GM19395 (cell line): ENCODE results near the gene ANO3.
"Not testable (repeated sequence)": the region's sequence is repeated elsewhere in the genome, so short reads cannot be mapped to it uniquely, and the experiment has no call there.

Experiments
- ATAC-seq: cut with Tn5 transposase; IDR thresholded peaks from one replicate; pipeline ENCODE4 v1.9.1; 2021; ENCODE audit warnings: mild to moderate bottlenecking, moderate library complexity; ENCODE audit not compliant: unreplicated experiment

The ANO3 gene

DNA sequence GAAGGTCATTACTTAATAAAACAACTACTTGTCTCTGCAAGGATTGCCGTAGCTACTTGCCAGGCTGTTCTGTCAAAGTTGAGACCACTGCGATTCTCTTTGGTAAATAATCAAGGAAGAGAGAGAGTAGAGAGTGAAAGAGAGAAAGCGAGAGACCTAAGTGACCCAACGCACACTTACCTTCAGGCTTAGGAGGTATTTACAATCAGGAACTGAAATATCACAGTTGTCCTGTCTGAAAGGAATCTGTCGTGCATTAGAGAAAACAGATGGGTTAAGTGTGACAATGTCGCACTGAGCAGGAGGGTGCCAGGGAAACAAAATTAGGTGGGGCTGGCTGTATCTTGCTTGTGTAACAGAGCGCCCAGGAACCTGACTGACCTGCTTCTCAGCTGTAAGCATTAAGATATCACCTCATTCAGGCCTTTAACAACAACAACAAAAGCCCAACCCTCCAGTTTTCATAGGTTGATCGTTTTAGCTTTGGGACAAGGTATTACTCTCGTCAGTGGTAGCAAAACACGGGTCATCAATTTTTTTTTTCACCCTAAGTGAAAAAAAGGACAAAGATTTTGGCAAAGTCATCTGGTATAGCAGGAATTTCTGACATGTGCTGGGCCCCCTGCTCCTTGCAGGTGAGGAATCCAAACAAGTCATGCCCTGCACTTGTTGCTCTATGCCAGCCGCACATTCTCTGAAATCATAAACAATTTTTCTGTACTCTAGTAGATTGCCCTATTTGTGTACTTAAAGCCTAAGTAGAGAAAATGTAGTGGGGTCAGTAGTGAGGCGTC lies 240.1 kb downstream of the ANO3 start, which contains the start of gene MUC15:
Gene MUC15, minus strand, starts transcription at position 403 of the 794 bp plus-strand sequence. CDS start 5,169 bp downstream, outside the sequence.
- ATAC-seq: no peak

GRCh38 chr11:26572770-26573402 lies 241.0 kb downstream of the ANO3 start:
- ATAC-seq: no peak

- no peak for ATAC-seq
Measured at GRCh38 chr11:26573896-26574295, 242.0 kb downstream of the ANO3 start.

DNA sequence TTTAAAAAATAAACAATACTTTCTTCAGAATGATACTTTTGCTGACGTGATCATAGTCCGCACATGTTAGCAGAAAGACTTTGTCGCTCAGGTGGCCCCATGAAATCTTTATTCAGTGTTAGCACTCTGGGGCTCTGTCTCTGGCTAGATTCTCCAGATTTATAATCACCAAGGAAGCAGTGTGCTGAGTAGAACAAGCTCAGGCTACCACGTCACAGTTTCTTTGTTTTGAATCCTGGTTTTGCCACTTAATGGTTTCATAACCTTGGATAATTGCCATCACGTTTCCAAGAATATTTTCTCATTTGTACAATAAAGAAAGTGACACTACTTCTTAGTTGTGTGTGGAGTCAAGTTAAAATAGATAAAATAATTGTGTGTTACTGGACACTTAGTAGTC lies 244.0 kb downstream of the ANO3 start:
- ATAC-seq: no peak

GRCh38 chr11:26578998-26579661 lies 247.2 kb downstream of the ANO3 start:
- no peak for ATAC-seq

GRCh38 chr11:26579683-26580082 lies 247.8 kb downstream of the ANO3 start:
- no peak for ATAC-seq

DNA sequence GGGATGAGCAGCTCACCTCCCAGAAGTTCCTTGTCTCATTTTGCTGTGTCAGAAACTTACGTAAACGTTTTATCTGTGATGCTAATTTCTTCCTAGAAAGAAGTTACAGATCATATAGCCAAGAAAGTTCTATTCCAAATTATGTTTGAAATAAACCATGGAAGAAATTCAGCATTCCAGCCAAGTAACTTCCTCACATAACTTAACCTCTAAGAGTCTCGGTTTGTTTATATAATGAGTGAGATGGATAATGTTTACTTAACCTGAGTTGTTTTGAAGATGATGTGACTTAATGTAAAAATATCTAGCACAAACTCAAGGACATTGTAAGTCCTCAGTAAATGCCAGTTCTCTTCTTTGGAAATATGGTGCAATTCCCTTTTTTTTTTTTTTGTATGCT lies 249.0 kb downstream of the ANO3 start:
- ATAC-seq: no peak

DNA sequence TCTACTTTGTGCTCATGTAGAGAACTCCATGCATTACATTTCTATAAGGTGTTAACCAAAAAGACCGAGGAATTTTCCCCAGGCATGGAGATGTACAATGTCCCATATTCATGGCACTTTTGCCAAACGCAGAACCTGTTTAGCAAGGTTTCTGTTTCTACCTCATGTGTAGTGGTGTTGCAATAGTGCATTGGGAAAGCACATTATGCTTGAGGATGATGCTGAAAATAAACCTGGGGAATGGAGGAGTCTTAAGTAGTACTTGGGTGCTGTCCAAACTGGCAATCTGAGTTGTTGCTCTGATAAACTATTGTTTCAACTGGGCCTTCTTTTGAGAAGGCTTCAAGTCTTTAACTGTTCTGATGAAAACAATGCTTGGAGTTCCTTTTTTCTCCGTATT lies 251.6 kb downstream of the ANO3 start:
- no peak for ATAC-seq

- ATAC-seq: no peak
Measured at GRCh38 chr11:26584818-26585217, 252.9 kb downstream of the ANO3 start.

DNA sequence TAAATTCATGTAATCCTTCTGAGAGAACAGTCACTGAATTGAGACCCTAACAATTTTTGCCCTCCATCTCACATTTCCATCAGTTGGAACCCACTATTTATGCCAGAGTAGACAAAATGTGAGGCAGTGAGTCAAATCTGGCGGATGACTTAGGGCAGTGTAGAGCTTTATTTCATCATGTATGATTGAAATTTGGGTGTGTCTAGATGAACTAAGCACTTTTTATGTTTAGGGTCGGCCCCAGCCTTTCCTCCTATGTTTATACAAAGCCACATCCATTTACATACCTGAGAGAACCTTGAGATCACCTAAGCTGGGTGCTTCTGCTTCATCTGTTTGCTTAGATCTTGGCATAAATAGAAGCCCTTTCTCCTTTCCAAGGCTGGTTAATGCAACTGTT lies 255.1 kb downstream of the ANO3 start:
- ATAC-seq: no peak

- ATAC-seq: no peak
Measured at GRCh38 chr11:26593691-26594090, 261.8 kb downstream of the ANO3 start.

DNA sequence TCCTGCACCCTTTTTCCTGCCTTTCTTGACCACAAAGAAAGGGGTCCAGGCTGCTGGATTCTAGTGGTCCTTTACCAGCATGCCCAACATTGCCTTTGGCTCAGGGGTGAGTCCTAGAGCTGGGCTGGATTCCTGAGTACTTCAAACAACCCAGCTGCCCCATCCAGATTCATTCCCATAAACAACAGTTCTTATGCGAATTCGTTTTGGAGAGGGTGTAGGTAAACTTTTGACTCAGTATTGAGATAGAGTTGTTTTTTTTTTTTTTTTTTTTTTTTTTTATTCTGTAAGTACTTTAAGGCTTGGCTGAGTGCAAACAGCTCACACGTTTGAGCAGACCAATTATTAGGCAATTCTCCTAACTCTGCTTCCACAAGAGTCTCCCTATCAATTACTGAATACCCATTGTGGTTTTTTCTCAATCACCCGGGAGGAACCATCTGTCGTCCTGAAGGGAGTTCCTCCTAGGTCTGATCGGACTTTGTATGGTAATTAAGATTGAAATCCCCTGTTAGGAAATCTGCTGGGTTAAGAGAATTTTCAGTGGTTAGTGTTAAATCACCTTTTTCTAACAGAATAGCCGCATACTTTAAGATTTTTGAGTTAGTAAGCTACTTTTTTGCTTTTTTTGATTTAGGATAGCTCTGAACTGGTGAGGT lies 263.4 kb downstream of the ANO3 start:
- not testable (repeated sequence) for ATAC-seq

DNA sequence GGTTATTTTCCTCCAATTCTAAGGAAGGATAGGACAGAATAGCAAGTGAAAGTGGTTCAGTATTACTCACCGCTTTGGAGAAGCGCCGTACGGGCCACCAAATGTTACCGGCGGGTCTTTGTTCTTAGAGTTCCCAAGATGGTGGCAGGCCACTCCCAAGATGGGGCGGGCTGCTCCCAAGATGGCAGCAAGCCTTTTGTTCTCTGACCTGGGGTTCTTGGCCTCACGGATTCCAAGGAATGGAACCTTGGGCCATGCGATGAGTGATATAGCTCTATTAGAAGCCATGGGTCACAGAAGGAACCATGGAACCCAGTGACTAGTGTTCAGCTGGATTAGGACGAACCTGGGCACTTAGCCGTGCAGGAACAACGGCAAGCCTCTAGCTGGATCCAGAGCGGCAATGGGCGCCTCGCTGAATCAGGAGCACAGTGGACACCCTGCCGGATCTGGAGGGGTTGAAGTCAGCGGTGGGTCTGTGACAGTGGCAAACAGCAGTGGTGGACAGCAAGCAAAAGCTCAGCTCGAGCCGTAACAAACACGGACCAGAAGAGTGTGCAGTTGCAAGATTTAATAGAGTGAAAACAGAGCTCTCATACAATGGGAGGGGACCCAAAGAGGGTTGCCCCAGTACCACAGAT lies 265.2 kb downstream of the ANO3 start:
- not testable (repeated sequence) for ATAC-seq

DNA sequence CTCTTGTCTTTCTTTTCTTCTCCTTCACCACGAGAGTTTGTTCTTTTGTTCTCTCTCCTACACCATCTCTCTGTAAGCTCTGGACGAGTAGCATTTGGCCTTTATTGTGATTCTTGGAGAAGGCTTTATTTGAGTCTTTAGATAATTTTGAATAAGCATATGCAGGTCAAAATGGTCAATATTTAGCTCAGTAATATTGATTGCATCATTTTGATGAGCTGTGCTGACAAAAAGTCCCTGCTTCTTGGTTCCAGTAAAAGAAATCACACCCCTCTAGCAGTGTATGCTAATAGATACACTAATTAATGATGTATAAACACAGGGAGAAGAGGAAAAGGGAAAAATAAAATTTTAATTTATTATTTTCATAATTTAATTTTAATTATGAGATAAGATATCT lies 266.0 kb downstream of the ANO3 start:
- ATAC-seq: no peak

- ATAC-seq: no peak
Measured at GRCh38 chr11:26599425-26599824, 267.5 kb downstream of the ANO3 start.

- ATAC-seq: no peak
Measured at GRCh38 chr11:26599876-26600434, 268.0 kb downstream of the ANO3 start.

GRCh38 chr11:26607725-26608506 lies 276.0 kb downstream of the ANO3 start:
- ATAC-seq: no peak

GRCh38 chr11:26608507-26609146 lies 276.7 kb downstream of the ANO3 start:
- no peak for ATAC-seq

GRCh38 chr11:26613759-26614158 lies 281.8 kb downstream of the ANO3 start:
- no peak for ATAC-seq
